ENCODE data around the gene STN1.

- TF ChIP-seq, protein P1, sequence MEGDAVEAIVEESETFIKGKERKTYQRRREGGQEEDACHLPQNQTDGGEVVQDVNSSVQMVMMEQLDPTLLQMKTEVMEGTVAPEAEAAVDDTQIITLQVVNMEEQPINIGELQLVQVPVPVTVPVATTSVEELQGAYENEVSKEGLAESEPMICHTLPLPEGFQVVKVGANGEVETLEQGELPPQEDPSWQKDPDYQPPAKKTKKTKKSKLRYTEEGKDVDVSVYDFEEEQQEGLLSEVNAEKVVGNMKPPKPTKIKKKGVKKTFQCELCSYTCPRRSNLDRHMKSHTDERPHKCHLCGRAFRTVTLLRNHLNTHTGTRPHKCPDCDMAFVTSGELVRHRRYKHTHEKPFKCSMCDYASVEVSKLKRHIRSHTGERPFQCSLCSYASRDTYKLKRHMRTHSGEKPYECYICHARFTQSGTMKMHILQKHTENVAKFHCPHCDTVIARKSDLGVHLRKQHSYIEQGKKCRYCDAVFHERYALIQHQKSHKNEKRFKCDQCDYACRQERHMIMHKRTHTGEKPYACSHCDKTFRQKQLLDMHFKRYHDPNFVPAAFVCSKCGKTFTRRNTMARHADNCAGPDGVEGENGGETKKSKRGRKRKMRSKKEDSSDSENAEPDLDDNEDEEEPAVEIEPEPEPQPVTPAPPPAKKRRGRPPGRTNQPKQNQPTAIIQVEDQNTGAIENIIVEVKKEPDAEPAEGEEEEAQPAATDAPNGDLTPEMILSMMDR (IDR thresholded peaks at IDR 0.05 in 2 of 3, conservative IDR thresholded peaks at IDR 0.05 in 1 of 3; ENCODE audit: control insufficient read depth in 2 of 3, extremely low read depth in 1 of 3, insufficient read depth in 1 of 3, low read depth in 3 of 3, low read length in 3 of 3), result no peak
- TF ChIP-seq CHD2 (IDR thresholded peaks at IDR 0.05; ENCODE audit: borderline replicate concordance, low read depth, low read length) (no peak), ZSCAN29 (IDR thresholded peaks at IDR 0.05) (no peak), EGR1 (IDR thresholded peaks at IDR 0.05; ENCODE audit: borderline replicate concordance in 1 of 2, low read depth in 2 of 2, low read length in 2 of 2) (no peak), E2F4 (IDR thresholded peaks at IDR 0.05; ENCODE audit: low read depth, low read length) (no peak), ATF2 (IDR thresholded peaks at IDR 0.05; ENCODE audit: low read length) (no peak), POLR2AphosphoS5 (IDR thresholded peaks at IDR 0.05; ENCODE audit: low read length) (no peak), CHD1 (IDR thresholded peaks at IDR 0.05; ENCODE audit: low read depth, low read length) (no peak)
Measured at GRCh38 chr10:103895411-103896186, 22.4 kb downstream of the STN1 start.

All from GM12878 (cell line).